Activated T-helper 1 cell treated with anti-CD3 and anti-CD28 coated beads, Interleukin-2, amount 50 U/mL, for 16 hours (primary cell): ENCODE results near the gene P3H1.
"Not testable (repeated sequence)": the region's sequence is repeated elsewhere in the genome, so short reads cannot be mapped to it uniquely, and the experiment has no call there.

Source experiments
- DNase-seq, 2 donors: peaks; one replicate each; pipeline ENCODE4 v3.0.0-alpha.2; 2020; ENCODE audit warnings: low read depth in 1 of 2, low spot score in 1 of 2

The P3H1 gene

DNA sequence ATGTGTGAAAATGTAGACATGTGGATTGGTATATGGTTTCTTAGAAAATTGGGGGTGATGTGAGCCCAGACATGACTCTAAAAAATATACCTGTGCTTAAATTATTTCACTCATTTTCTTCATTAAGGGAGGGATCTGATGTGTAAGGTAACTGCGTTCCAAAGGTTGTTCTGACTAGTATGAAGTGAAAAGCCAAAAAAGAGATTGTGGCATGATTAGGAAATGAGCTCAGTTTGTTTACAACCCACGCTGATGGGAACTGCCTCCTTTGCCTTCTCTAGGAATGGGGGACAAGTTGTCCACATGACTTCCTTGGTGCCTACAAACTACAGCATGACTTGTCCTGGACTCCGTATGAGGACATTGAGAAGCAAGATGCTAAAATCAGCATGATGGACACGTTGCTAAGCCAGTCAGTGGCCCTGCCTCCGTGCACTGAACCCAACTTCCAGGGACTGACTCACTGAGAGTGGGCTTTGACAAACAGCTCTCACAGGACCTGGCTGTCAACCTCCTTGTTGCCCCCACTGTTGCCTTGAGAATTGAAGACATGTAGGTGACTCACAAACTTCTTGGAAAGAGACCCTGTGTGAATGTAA is 8.2 kb upstream of the P3H1 start:
- no peak for DNase-seq

DNA sequence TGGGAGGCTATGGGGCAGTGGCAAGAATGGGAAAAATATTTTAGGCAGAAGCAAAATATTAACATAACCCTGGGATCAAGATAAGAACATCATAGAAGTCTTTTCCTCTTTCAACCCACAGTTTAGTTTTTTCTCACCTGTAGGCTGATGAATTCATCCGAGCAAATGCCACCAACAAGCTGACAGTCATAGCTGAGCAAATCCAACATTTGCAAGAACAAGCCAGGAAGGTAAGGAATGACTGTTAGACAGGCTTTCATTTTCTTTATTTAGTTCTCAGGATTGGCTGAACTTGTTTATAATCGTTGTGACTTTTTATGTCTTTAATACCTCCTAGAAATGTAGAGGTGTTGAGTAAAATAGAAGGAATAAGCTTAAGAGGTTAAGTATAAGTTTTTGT is 6.6 kb upstream of the P3H1 start:
- no peak for DNase-seq

DNA sequence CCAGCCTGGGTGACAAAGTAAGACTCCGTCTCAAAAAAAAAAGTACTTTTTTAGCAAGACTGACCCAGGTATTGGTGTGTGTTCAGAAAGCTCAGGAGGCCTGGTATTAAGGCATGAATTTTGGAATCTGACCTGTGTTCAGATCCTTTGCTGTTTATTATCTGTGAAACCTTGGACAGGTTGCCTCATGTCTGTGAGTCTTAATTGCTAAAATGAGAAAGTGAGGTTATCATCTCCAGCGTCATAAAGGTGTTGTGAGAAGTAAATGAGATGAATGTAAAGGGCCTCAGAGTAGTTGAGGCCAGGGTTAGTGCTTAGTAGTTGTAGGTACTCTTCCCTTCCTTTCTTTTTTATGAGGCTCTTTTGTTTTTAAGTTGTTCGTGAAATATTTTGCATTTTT is 3.0 kb upstream of the P3H1 start:
- DNase-seq: no peak

DNA sequence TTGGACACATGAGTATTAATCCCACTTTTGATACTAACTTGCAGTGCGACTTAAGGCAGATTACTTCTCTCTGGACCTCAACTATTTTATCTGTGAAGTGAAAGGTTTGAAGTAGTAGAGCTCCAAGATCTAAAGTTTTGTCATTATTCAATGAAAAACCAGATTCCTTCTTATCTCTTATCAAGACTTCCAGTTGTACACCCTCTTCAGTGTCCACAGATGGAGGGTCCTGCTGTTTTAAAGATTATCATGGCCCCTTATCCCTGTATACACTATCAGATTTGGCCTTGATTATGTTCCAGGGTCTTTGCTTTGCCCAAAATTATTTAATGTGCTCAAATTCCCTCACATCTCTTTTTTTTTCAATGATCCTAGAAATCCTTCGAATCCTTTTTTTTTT is 1.3 kb upstream of the P3H1 start:
- no peak for DNase-seq

DNA sequence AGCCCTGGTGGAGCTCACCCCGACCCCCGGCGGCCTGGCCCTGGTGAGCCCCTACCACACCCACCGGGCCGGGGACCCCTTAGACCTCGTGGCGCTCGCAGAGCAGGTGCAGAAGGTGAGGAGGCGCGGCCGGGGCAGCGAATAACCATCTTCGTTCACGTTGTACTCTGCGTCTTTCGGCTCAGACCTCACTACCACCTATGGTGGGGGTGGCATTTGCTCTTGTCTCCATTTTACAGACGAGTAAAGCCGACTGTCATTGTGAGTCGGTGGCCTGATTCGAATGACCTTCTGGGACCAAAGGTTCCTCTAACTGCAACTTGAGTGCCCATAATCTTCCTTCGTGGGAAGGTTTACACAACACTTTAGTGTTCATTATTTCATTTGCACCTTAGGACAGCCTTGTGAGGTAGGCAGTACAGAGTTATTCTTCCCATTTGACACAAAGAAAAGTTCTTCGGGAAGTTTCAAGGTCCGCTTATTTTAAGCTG is 727 bp upstream of the P3H1 start:
- no peak for DNase-seq

DNA sequence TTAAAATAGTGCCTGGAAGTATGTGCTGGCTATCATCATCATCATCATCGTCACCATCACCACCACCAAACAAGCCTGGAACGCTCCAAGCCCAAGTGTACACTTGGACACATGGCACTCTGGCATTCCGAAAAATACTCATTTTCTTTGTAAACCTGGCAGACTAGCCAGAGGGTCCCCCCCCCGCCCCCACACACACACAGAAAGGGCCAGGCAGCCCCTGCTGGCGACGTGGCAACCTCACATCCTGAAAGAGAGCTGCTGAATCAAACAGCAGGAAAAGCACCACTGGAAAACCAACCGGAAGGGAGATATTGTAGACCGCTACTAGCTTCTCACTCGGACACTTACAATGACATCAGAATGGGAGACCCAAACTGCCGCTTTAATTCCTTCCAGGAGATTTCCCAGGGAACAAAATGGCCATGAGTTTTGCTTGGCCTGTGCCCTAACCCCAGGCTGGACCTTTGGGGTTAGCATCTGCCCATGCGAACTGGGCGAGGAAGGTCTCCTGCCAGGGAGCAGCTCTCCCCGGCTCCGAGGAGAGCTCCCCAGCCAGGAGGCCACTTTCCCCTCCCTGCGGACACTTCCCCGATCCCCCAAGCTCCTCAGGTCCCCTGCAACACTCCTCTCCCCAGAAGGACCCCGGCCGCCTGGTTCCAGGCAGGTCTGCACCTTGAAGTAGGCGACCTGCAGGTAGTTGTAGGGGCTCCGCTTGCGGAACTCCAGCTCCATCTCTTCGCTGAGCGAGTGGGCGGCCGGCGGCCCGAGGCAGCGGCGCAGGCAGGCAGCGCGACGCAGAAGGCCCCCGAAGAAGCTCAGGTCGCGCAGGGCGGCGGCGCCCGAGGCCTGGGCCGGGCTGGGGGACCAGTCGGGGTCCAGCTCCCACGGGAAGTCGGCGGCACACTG is 742 bp downstream of the P3H1 start:
- peak in 1 of 2 donors; percentile 23 for DNase-seq

DNA sequence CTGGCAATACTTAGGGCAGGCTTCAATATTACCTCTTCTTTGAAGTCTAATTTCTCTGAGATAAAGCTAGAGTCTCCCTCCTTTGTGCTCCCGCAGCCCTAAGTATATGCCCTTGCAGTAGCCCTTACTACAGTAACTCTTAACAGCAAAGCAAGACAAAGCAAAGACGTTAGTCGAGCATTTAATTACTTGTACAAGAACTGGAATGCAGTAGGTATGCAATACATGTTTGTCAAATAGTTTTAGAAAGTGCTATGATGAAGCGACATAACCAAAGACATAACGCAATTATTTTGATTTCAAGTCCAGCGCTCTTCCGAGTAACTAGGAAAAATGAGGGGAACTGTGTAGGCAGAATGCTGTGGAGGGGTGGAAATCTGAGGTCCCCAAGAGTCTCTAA is 1.6 kb downstream of the P3H1 start:
- DNase-seq: no peak

DNA sequence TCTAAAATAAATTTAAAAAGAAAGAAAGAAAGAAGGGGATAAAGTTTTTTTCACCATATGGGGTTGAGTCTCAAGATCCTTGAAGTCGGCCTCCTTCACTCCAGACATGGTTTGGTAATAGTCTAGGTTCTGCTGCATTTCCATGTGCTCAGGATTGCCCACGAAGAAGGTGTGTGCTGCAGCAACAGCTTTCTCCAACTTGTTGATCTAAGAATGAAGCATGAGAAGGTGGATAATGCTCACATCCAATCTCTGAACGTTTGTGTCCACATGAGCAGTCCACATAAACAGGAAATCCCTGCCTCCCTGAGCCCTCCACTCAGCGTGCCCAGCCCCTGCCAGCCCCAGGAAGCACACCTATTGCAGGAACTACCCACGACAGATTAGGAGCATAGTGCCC is 4.6 kb downstream of the P3H1 start:
- no peak for DNase-seq

DNA sequence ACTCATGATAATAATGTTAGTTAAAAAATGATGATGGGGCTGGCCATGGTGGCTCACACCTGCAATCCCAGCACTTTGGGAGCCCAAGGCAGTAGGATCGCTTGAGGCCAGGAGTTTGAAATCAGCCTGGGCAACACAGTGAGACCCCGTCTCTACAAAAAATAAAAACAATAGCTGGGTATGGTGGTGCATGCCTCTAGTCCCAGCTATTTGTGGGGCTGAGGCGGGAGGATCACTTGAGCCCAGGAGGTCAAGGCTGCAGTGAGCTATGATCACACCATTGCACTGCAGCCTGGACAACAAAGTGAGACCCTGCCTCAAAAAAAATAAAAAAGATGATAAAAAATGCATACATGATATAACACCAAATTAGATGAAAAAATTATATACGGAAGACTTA is 5.3 kb downstream of the P3H1 start:
- no peak for DNase-seq

DNA sequence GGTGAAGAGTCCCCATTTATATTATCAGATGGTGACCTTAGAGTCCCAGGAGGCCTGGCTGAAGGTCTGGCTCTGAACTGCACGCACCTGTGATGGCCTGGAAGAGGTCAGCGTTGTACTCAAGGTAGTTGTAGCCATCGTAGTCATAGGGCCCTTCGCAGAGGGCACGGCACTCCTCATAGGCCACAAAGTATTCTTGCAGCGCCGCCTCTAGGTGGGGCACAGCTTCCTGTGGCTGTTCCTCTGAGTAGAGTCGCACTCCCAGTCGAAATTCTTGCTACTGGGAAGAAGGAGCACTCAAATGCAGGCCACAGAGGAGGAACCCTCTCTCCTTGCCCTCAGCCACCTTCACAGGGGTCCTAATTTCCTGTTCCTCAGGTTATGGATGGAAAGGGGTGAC is 7.7 kb downstream of the P3H1 start:
- no peak for DNase-seq

DNA sequence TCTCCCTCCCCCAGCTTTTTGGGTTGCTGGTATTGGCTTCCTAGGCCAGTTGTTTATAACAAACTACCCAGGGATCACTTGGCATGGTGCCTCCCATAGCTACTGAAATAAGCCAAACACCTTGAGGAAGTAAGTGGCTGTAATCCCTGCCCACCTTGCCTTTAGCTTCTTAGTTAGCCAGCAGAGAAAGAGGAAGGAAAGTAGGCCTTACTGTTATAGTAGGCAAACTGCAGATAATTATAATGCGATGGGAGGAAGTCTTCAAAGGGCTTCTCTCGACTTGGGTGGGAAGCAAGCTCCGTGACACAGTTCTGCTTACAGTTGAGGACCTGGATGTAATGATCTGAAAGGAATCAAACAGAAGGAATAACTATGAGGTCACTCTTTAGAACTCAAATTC is 8.2 kb downstream of the P3H1 start:
- DNase-seq: no peak

DNA sequence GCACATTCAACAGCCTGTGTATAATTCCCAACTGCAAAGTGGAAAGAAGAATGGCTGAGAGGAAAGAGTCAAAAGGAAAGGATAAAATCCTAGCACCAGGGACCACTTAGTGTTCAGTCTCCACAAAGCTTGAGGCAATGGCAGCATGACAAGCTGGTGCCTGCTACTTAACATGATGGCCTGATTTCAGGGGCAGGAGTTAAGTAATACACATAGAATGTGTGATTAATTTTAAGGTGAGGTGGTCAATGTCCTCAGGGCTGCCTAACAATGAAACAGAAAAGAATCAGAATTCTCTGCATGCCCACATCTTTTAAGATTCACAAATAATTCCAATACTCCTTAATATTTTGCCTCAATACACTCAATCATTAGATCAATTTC is 8.9 kb downstream of the P3H1 start:
- DNase-seq: no peak

DNA sequence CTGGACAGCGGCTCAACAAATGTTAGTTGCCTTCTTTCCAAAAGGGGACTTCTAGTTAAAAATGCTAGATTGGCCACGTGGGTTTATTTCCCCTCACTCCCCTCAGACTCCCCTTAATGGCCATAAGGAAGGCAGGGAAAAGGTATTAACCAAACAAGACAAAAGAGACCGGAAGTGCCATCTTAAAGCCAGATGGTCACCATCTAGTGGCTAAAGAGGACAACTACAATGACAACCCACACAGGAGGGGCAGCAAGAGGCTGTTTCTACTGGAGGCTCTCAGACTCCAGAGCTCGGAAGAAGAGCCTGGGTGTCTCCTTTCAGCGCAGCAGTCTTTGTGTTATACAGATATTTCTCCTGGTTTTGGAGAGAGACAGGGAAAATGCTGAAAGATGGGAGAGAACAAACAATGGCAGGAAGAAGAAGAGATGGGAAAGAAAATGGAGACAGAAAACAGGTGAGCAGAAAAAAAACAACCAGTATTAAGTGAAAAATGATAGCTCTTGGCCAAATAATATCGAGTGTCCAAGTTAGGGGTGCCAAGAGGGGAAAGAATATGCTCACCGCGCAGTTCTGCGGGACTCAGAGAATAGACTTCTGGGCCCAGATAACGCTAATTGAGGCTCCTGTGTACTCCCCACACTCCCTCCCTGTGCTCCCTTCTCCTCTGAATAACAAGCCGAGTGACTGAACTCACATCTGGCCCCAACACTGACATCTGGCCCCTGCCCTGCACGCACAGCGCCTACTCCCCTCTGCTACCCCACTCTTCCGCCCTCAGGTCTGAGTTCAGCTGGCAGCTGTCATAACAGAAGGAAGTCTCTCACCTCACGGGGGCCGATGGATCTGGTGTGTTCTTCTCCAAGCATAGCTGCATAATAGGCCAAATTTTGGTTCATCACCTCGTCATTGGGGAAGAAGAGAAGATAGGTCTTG is 9.6 kb downstream of the P3H1 start:
- DNase-seq: no peak

DNA sequence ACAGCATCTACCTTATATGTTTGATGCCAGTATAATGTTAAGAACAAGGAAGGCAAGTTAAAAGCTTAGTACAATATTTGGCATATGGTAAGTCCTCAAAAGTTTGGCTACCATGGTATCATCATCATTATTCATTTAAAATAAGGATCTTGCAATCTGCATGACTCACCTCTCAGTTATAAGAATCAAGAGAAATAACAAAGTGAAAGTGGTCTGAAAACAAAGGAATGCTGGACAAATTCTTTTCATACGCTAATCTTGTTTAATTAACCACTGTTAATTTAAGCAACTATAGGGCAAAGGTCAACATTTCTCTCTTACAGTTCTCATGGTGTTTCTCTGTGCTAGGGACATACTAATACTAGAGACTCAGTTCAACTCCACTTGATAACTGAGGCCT is 13.8 kb downstream of the P3H1 start:
- no peak for DNase-seq

DNA sequence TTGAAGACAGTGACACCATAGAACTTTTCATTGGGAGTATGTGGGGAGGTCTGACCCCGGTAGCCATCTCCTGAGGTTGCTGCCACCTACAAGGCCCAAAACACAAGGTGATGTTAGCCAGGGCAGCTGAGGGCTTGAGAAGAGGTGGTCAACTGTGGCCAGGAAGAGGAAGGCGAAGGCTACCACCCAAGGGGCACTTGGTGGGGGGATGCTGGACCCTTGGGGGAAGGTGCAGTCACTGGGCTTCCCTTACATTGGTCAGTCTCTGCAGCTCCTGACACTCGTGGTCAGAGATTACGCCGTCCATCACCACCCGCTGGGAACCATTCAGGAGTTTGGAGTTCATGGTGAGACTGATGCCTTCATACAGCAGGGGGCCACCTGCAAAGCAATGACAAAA is 14.5 kb downstream of the P3H1 start:
- no peak for DNase-seq

DNA sequence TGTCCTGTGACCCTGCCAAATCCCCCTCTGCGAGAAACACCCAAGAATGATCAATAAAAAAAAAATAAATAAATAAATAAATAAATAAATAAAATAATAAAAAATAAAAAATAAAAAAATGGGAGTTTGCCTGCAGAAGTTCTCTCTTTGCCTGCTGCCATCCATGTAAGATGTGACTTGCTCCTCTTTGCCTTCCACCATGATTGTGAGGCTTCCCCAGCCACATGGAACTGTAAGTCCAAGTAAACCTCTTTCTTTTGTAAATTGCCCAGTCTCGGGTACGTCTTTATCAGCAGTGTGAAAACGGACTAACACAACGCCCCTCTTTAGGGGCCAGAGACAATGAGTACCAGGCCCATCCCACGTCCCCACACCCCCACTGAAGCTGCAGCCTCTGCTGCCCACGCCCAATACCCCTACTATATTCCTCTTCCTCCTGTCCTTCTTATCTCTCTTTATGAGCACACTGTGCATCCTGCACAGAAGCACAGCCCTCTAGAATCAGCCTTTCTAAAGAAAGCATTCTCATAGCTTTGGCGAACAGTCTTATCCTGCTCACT is 15.2 kb downstream of the P3H1 start:
- not testable (repeated sequence) for DNase-seq

DNA sequence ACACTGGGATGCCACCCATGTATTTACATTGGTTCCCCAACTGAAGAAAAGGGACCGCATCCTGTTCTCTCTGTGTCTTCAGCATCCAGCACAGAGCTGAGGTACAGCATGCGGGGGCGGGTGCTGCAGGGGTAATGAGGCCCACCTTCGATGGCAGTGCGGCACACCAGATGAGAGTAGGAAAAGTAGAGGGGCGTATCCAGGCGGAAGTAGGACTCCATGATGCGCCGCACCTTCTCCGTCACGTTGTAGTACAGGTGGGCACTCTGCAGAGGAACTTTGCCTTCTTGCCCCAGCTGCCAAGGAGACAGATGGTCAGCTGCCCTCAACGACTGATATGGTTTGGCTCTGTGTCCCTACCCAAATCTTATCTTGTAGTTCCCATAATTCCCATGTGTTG is 16.8 kb downstream of the P3H1 start:
- no peak for DNase-seq

DNA sequence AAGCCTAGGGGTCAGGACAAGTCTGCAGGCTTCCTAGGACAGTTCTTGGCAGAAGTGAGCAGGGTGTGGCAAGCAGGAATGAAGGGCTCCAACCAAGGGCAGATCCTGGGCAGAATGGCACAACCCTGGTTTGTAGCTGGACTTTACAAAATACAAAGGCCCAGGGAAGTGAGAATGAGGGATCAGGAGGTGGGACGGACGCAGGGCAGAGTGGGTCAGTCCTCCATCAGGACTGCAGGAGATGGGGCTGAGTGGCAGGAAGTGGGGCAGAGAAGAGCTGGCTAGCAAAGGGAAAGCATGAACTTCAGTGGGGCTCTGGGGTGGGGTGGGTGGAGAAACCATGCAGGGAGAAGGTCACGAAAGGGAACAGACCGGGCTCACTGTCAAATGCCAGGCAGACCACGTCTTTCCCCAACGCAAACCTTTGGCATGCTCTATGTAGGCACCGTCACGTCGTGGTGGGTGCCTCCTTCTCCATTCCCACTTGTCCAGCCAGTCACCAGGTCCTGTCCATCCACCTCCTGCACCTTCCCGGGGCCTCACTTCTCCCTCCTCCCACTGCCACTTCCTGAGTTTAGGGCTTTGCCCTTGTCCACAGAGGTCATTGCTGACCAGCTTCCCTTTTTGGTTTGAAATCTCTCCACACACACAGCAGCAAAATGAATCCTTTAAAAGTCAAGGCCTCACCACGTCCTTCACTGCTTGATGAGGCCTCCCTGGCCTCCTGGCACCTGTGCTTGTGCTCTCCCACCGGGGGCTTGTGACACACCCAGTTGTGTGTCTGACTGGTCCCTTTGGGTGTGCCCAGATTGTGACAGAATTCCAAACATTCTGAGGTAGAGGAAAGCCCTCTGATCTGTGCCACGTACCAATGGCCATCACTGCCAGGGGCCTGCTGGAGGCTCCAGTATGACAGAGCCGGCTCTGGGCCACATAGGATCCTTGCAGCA is 18.1 kb downstream of the P3H1 start:
- no peak for DNase-seq

DNA sequence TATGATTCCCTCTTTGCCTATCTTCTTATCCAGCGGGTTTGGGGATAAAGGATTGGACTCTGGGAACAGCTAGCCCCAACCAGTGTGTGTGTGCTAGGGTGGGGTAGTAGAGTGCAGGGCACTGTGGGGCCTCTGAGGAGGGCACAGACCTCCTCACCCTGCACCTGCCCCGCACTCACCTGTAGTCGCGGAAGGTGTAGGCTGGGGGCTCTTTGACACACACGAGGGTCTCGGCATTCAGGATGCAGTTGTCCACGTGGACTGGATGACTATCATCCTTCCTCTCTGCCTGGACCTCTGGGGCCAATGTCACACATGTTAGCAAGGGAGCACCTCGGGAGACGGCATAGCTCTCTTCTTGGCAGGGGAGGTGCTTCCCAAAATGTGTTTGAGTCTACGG is 18.8 kb downstream of the P3H1 start:
- DNase-seq: no peak

DNA sequence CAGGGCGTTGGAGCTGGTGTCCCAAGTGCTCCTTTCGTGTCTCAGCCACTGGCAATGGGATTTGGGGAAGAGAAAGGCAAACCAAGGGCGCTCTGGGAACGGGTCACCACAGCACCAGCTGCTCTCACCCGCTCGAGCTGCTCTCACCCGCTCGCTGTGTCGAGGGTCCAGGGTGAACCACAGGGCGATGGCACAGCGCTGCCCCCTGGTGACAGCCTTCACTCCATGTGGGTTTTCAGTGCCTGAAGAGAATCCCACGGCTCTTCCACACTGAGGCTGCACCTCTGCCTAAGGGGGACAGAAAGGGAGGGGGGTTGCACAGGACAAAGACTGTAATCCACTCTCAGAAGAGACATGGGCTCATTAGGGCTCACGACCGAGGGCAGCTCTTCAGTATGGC is 19.7 kb downstream of the P3H1 start:
- DNase-seq: peak in 1 of 2 donors; percentile 13
